ENCODE data around the gene HRCT1. TPM values are rescaled to one million over a fixed set of nuclear protein-coding genes. Genes with fewer than 3 reads are reported as not detected.
A peak's percentile ranks its signal among the peaks of the same experiment; 100 is the strongest.

The HRCT1 gene
- total and polyA plus RNA-seq, 2 of the 4 experiments (the other 2 are of a cell fraction), result 1.1 to 3.9 TPM

- no peak overlapping the region for H2BK5ac ChIP-seq (ENCODE audit: low read depth, low read length, poor library complexity, severe bottlenecking)
- DNase-seq (no peak), ATAC-seq (ENCODE audit: low read depth) (no peak)
- H3K4me2 ChIP-seq (ENCODE audit: low read depth, low read length), result no peak overlapping the region
- no peaks in the 10 kb centered on the region for H3K27me3 ChIP-seq (ENCODE audit: control insufficient read depth, insufficient read depth, low read length)
- H3K4me1 ChIP-seq (ENCODE audit: control insufficient read depth, insufficient read depth, low read length), result peaks cover 6% of the 10 kb centered on the region
- BruUV-seq (replicated peaks), result no TSS peak
- no peak overlapping the region for H2AFZ ChIP-seq (replicated peaks; ENCODE audit: low read length, poor library complexity)
- no peak overlapping the region for H3K4ac ChIP-seq (ENCODE audit: low read depth, low read length)
- H4K91ac ChIP-seq (ENCODE audit: insufficient read depth, low read depth, low read length), result no peak overlapping the region
- H2AK5ac ChIP-seq (ENCODE audit: low read depth, low read length), result no peak overlapping the region; the same call in 1 of the 2 replicates
- H4K5ac ChIP-seq (ENCODE audit: low read depth, low read length), result no peak overlapping the region
- in situ Hi-C loops (cut with MboI; ENCODE audit: low sequenced_read_pairs), result no loop called here
- H3K23ac ChIP-seq (ENCODE audit: low read depth, low read length), result 0 out of 2 replicates have a peak overlapping the region, but pooled peaks have one; percentile 31
- no peaks in the 10 kb centered on the region for H3K9me3 ChIP-seq (ENCODE audit: control insufficient read depth, insufficient read depth, low read length)
- no CpG with 5 or more reads among the region's 3 CpGs for WGBS, 2 experiments (ENCODE audit: extremely low coverage in 2 of 2, insufficient read length in 1 of 2)
- no peak overlapping the region for H3K27ac ChIP-seq (ENCODE audit: insufficient read depth, low read length)
- dilution Hi-C loops (cut with HindIII; ENCODE audit: low sequenced_read_pairs, unreplicated experiment), result no loop called here
- H2AK9ac ChIP-seq (replicated peaks; ENCODE audit: low read depth, low read length, poor library complexity), result no peak overlapping the region
- no peaks in the 10 kb centered on the region for H4K20me1 ChIP-seq (ENCODE audit: insufficient read depth, low read length)
- no peak overlapping the region for H3K9ac ChIP-seq (ENCODE audit: low read depth, low read length)
- TF ChIP-seq MAFK (IDR thresholded peaks at IDR 0.05; ENCODE audit: low read depth, low read length) (no peak), RFX5 (IDR thresholded peaks at IDR 0.05; ENCODE audit: low read depth, low read length) (no peak), NFE2L2 (IDR thresholded peaks at IDR 0.05; ENCODE audit: low read depth, low read length) (no peak), CTCF (conservative IDR thresholded peaks at IDR 0.05; ENCODE audit: low read depth, low read length) (no peak), RAD21 (IDR thresholded peaks at IDR 0.05; ENCODE audit: low read length) (no peak), CEBPB (IDR thresholded peaks at IDR 0.05; ENCODE audit: low read depth, low read length) (no peak), RCOR1 (IDR thresholded peaks at IDR 0.05; ENCODE audit: insufficient replicate concordance, low read length) (no peak), POLR2A (IDR thresholded peaks at IDR 0.05; ENCODE audit: low read depth, low read length) (no peak), BHLHE40 (IDR thresholded peaks at IDR 0.05; ENCODE audit: low read depth, low read length) (no peak), FOS (IDR thresholded peaks at IDR 0.05; ENCODE audit: low read depth, low read length) (no peak)
- no peak overlapping the region; the same call in 1 of the 2 replicates for H2BK20ac ChIP-seq (ENCODE audit: low read depth, low read length)
- ChIA-PET CTCF (no interaction called here), POLR2A (ENCODE audit: unreplicated experiment) (no interaction called here)
- peak overlapping the region; percentile 78; the same call in 1 of the 2 replicates for H3K14ac ChIP-seq (replicated peaks; ENCODE audit: low read depth, low read length)
- H3K36me3 ChIP-seq (ENCODE audit: control insufficient read depth, insufficient read depth, low read length), result no peaks in the 10 kb centered on the region
- peak overlapping the region; percentile 21; the same call in 1 of the 3 replicates for H2BK15ac ChIP-seq (ENCODE audit: low read depth, low read length)
- no peak overlapping the region for H3K56ac ChIP-seq (ENCODE audit: extremely low read depth, insufficient read depth, low read length)
- peak overlapping the region; percentile 66; the same call in 1 of the 2 replicates for H2BK120ac ChIP-seq (ENCODE audit: low read depth, low read length)
- peak overlapping the region in 1 of 2 experiments; percentile 62; a peak in 1 of 4 replicates for H4K8ac ChIP-seq (ENCODE audit: low read depth in 2 of 2, low read length in 2 of 2)
- peaks cover 3% of the 10 kb centered on the region; the same call in 1 of the 2 replicates for H3K9me1 ChIP-seq (ENCODE audit: insufficient read depth, low read length)
- H3K79me1 ChIP-seq (ENCODE audit: low read depth in 1 of 2, low read length in 2 of 2), result no peaks in the 10 kb centered on the region
- intact Hi-C loops (cut with micrococcal nuclease), result no loop called here
- H3K18ac ChIP-seq (ENCODE audit: low read depth, low read length), result no peak overlapping the region
- H3K4me3 ChIP-seq (ENCODE audit: insufficient read depth, low read depth, low read length), result no peak overlapping the region
Observed at GRCh38 chr9:35918780-35919179, 12.8 kb downstream of the HRCT1 start.

Data from IMR-90 (cell line).